HepG2 (cell line): ENCODE data around the gene ADGRG1. TPM values are rescaled to one million over a fixed set of nuclear protein-coding genes. Genes with fewer than 3 reads are reported as not detected.

ENCODE experiments used
- CREM ChIP-seq, 2 experiments: sonication (generic) in 1 of 2; formaldehyde crosslinking in 1 of 2; IDR thresholded peaks; 2 replicates each; pipeline versions ENCODE4 v1.4.0 to v1.6.1; 2016 to 2020; ENCODE audit warnings: antibody characterized with exemption in 1 of 2, mild to moderate bottlenecking in 1 of 2, missing genetic modification reagents in 1 of 2
- ISX ChIP-seq: sonication (generic); formaldehyde crosslinking; conservative IDR thresholded peaks from 2 replicates; pipeline ENCODE4 v1.5.0; 2020; ENCODE audit warnings: missing genetic modification reagents
- NPAS2 ChIP-seq: sonication (generic); formaldehyde crosslinking; IDR thresholded peaks from 2 replicates; pipeline ENCODE4 v1.8.0; 2022; ENCODE audit warnings: mild to moderate bottlenecking, missing genetic modification reagents, borderline replicate concordance
- NR3C1 ChIP-seq: sonication (generic); formaldehyde crosslinking; IDR thresholded peaks from 2 replicates; pipeline ENCODE4 v1.4.0; 2020; ENCODE audit warnings: missing genetic modification reagents
- PAF1 ChIP-seq: IDR thresholded peaks from 2 replicates; pipeline ENCODE4 v1.6.1; 2016; ENCODE audit warnings: missing genetic modification reagents, missing compliant biosample characterization
- REPIN1 ChIP-seq: sonication (generic); formaldehyde crosslinking; IDR thresholded peaks from 2 replicates; pipeline ENCODE4 v1.8.0; 2022; ENCODE audit warnings: missing genetic modification reagents, low read depth, mild to moderate bottlenecking, borderline replicate concordance
- SSRP1 ChIP-seq: IDR thresholded peaks from 2 replicates; pipeline ENCODE4 v1.6.1; 2016; ENCODE audit warnings: control low read depth
- ZBTB42 ChIP-seq: sonication (generic); formaldehyde crosslinking; IDR thresholded peaks from 2 replicates; pipeline ENCODE4 v1.5.0; 2020; ENCODE audit warnings: mild to moderate bottlenecking, missing genetic modification reagents
- ZNF501 ChIP-seq: sonication (generic); formaldehyde crosslinking; IDR thresholded peaks from 2 replicates; pipeline ENCODE4 v1.5.1; 2020; ENCODE audit warnings: mild to moderate bottlenecking, moderate library complexity, missing genetic modification reagents
- ZNF556 ChIP-seq: sonication (generic); formaldehyde crosslinking; IDR thresholded peaks from 2 replicates; pipeline ENCODE4 v1.4.0; 2020; ENCODE audit warnings: mild to moderate bottlenecking, missing genetic modification reagents, borderline replicate concordance
- ZNF572 ChIP-seq: sonication (generic); formaldehyde crosslinking; IDR thresholded peaks from 2 replicates; pipeline ENCODE4 v1.5.1; 2020; ENCODE audit warnings: mild to moderate bottlenecking, missing genetic modification reagents
- ZNF615 ChIP-seq: sonication (generic); formaldehyde crosslinking; IDR thresholded peaks from 2 replicates; pipeline ENCODE4 v1.5.0; 2020; ENCODE audit warnings: mild to moderate bottlenecking, missing genetic modification reagents, borderline replicate concordance
- polyA plus RNA-seq, 8 experiments: library from polyadenylated mRNA; depleted of rRNA in 3 of 8; stranded (reverse) in 7 of 8; unstranded in 1 of 8; fragments of >200 nt; fragmentation: Illumina TruSeq in 4 of 8; extraction: Trizol in 4 of 8; gene quantifications; 2 replicates each; pipeline versions ENCODE4 v1.2.1 to v1.2.3, GENCODE V29; 2011 to 2016; ENCODE audit warnings: low read depth in 4 of 8, missing spikeins in 1 of 8, mixed read lengths in 1 of 8; ENCODE audit not compliant: insufficient read depth in 1 of 8
- total RNA-seq, 5 experiments: library from RNA; depleted of rRNA; stranded (reverse); fragments of >200 nt; fragmentation: Illumina TruSeq; extraction: Trizol; gene quantifications; 2 replicates each; pipeline ENCODE4 v1.2.3, GENCODE V29; 2016; ENCODE audit warnings: low read depth in 1 of 5
- TF ChIP-seq, protein P1 (sequence below): IDR thresholded peaks from 2 replicates; pipeline ENCODE4 v1.6.1; 2012; ENCODE audit warnings: low read depth, low read length, improper control_type of control experiment

The ADGRG1 gene
- total and polyA plus RNA-seq, 2 of the 13 experiments (the other 11 are each of a cell fraction or from before 2014, with no cell fraction given): 2.7 to 5.9 TPM

DNA sequence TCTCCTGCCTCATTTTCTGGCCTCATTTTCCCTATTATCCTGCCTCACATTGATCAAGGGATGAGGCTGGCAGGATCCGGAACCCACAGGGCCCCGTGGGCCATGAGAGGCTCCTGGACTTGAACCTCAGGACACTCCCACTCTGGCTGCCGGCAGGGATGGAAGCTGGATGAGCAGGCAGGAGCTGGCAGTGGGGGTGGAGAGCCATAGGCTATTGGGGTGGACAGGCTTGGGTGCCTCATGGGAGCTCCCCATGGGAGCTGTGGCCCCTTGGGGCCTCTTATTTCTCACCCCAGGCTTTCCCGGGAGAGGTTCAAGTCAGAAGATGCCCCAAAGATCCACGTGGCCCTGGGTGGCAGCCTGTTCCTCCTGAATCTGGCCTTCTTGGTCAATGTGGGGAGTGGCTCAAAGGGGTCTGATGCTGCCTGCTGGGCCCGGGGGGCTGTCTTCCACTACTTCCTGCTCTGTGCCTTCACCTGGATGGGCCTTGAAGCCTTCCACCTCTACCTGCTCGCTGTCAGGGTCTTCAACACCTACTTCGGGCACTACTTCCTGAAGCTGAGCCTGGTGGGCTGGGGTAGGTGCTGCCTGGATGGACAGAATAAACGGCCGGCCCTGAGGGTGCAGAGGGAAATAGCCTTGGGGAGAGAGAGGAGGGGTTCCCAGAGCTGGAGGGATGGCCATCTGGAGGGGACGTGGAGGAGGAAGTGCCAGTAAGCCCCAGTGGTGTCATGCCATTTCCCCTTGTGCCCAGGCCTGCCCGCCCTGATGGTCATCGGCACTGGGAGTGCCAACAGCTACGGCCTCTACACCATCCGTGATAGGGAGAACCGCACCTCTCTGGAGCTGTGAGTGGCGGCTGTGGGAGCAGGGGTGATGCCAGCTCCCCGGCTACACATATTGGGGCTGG is 55.5 kb downstream of the ADGRG1 start (continued):
- TF ChIP-seq ISX (CRISPR knock-in tag): no peak
- no peak for TF ChIP-seq NR3C1
- TF ChIP-seq REPIN1: no peak
- TF ChIP-seq, protein P1, sequence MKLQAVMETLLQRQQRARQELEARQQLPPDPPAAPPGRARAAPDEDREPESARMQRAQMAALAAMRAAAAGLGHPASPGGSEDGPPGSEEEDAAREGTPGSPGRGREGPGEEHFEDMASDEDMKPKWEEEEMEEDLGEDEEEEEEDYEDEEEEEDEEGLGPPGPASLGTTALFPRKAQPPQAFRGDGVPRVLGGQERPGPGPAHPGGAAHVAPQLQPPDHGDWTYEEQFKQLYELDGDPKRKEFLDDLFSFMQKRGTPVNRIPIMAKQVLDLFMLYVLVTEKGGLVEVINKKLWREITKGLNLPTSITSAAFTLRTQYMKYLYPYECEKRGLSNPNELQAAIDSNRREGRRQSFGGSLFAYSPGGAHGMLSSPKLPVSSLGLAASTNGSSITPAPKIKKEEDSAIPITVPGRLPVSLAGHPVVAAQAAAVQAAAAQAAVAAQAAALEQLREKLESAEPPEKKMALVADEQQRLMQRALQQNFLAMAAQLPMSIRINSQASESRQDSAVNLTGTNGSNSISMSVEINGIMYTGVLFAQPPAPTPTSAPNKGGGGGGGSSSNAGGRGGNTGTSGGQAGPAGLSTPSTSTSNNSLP: no peak
- no peak for TF ChIP-seq ZNF556
- no peak for TF ChIP-seq PAF1
- no peak for TF ChIP-seq CREM (IDR thresholded peaks at IDR 0.05)
- no peak for TF ChIP-seq CREM (CRISPR knock-in tag; IDR thresholded peaks at IDR 0.05)
- no peak for TF ChIP-seq ZNF572 (CRISPR knock-in tag)
- TF ChIP-seq ZNF615: no peak
- no peak for TF ChIP-seq NPAS2 (CRISPR knock-in tag)
- no peak for TF ChIP-seq ZNF501 (CRISPR knock-in tag)
- TF ChIP-seq ZBTB42 (CRISPR knock-in tag): no peak
- no peak for TF ChIP-seq SSRP1 (CRISPR knock-in tag)
